DOHH2 (cell line): ENCODE measurements around the gene THOC2.

Experiments
- EZH2phosphoT487 ChIP-seq: fragments of 200-600 bp; sonication (generic); IDR thresholded peaks from 2 replicates; pipeline ENCODE4 v1.6.1; 2017; ENCODE audit warnings: borderline replicate concordance, mild to moderate bottlenecking, antibody characterized with exemption, low read length, moderate library complexity, mixed read lengths
- TF ChIP-seq, protein P1 (sequence below): fragments of 200-600 bp; sonication (generic); IDR thresholded peaks from one replicate; pipeline ENCODE4 v1.5.1; 2014; ENCODE audit warnings: antibody characterized with exemption, mild to moderate bottlenecking, low read depth, low read length; ENCODE audit not compliant: poor library complexity, severe bottlenecking

DNA sequence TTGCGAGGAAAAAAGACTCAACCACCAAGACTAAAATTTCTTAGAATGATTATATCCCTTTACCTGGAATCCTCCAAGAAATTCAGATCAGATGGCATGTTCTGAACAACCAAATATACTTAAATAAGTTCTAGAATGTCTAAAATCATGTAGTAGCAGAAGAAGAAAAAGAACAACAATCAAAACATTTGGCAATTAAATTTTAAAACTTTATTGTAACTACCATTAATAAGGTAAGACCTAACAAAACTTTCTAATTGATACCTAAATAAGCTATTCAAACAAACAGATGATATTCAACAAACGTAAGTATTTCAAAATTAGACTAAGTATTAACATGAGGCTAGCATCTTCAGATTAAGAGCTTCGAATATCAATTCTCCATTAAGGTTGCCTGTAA, 4.3 kb downstream of the THOC2 start:
- TF ChIP-seq, protein P1, sequence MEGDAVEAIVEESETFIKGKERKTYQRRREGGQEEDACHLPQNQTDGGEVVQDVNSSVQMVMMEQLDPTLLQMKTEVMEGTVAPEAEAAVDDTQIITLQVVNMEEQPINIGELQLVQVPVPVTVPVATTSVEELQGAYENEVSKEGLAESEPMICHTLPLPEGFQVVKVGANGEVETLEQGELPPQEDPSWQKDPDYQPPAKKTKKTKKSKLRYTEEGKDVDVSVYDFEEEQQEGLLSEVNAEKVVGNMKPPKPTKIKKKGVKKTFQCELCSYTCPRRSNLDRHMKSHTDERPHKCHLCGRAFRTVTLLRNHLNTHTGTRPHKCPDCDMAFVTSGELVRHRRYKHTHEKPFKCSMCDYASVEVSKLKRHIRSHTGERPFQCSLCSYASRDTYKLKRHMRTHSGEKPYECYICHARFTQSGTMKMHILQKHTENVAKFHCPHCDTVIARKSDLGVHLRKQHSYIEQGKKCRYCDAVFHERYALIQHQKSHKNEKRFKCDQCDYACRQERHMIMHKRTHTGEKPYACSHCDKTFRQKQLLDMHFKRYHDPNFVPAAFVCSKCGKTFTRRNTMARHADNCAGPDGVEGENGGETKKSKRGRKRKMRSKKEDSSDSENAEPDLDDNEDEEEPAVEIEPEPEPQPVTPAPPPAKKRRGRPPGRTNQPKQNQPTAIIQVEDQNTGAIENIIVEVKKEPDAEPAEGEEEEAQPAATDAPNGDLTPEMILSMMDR, result no peak
- TF ChIP-seq EZH2phosphoT487, result no peak
